Activated CD4-positive, alpha-beta T cell treated with anti-CD3 and anti-CD28 coated beads, Interleukin-10, Interleukin-2, amounts not matched to agents 100 ng/mL and 50 ng/mL, durations not matched to agents 16 hours and 8 hours (primary cell): Measurements from ENCODE around the gene PPT2.
"Not testable (repeated sequence)": the region's sequence is repeated elsewhere in the genome, so short reads cannot be mapped to it uniquely, and the experiment has no call there.

Experiments
- DNase-seq: peaks from one replicate; pipeline ENCODE4 v3.0.0-alpha.2; 2020

PPT2 gene

DNA sequence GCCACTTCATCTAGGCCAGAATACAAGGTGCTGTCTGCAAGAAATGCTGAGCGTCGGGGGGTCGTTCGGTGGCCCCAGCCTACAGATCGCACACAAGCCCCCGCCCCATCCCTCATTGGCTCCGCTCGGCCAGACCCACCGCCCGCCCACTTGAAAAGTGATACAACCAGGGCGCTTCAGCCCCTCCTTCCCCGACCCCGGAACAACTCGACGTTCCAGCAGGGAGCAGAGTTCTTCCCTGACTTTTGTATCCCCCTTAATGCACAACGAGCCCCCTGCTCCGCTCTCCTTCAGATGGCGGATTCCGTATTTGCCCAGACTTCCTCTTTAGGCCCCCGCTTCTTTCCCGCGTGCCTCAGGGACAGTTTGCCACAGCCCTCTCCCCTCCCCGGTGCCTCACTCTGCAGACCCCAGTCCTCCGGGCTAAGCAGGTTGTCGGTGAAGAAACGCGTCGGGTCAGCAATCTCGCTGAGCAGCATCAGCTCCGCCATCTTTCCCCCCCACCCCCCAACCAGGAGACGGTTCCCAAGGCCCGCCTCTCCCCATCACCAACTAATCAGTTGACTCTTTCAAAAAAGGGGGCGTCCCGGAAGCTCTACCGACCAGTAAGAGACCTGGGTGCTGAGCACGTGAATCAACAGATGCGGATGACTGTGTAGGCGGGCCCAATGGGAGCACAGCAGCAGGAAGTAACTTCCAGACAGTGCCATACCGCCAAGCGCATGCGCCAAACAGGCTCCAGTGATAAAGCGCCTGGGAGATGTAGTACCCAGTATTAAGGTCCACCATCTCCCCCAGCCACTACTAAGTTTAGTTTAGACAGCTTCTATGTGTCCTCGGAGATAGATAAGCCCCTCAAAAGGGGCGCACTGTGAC lies 26.0 kb upstream of the PPT2 start, which contains the start of gene ATF6B:
TSS of gene ATF6B (minus strand) at position 530 of the 876 bp plus-strand sequence. CDS start at position 491, 39 bp downstream.
- DNase-seq: peak; percentile 99

DNA sequence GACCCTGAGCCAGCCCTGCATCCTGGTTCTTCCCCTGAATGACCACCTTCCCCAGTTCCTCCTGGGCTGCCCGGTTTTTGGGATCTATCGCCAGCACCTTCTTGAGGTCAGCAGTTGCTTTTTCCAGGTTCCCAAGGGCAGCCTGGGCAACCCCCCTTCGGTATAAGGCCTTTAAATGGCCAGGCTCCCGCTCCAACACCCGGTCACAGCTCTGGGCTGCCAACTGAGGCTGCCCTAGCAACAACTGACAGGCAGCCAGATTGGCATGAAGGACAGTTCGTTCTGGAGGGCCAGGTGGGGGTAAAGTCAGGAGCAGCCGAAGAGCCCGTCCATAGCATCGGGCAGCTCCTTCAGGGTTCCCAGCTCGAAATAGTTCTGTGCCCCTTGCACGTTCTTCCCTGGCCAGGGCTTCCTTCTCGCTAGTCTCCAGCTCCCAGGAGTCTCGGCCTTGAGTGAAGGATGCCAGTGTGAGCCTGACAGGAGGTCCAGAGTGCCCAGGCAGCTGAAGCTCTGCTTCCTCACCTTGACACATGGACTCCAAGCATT lies 25.1 kb upstream of the PPT2 start:
- DNase-seq: no peak

DNA sequence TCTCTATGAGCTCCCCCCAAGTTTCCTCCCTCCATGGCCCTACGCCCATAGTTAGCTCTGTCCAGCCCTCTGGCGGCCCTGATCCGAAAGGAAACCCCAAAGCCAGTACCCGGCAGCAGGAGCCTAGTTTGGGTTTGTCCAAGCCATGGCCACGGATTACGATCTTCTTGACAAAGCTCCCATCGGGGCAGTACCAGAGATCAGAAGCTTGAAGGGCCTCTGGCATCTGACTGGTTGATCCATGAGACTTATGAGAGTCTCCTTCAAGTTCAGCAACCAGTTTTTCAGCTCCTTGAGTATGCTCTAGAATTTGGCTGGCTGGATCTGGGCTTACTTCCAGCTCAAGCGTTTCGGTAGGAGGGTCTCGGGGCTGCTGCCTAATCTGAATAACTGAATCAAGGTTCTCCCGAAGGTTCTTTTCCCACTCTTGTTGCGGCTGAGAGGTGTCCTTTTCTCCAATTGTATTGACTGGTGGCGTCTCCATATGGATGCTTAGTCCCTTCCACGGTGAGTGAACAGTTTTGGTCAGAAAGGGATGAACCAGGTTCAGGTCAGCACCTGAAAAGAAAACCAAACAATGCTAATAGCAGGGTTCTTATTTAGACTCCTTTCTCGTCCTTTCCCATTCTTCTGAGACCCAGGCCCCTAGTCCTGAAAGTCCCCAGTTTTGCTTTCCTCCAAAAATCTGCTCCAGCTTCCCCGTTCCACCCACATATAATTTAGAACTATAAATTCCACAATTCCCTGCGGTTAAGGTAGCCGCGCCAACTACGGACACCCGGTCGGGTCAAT lies 24.4 kb upstream of the PPT2 start:
- DNase-seq: no peak

DNA sequence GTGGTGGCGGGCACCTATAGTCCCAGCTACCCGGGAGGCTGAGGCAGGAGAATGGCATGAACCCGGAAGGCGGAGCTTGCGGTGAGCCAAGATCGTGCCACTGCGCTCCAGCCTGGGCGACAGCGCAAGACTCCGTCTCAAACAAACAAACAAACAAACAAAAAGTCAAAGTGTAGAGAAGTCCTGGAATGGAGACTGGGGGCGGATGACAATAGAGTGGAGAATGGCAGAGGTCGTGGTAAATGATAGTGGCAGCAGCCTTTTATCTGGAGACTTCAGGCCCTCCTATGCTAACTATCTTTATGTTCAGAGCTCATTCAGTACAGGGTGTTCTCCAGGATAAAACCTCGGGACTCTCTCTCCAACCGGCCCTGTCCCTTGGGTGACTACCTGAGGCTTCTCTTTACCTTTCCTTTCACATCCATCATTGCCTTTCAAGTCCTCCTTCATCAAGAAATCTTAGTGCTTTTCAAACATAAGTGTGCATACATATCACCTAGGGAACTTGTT lies 22.4 kb upstream of the PPT2 start:
- DNase-seq: no peak

DNA sequence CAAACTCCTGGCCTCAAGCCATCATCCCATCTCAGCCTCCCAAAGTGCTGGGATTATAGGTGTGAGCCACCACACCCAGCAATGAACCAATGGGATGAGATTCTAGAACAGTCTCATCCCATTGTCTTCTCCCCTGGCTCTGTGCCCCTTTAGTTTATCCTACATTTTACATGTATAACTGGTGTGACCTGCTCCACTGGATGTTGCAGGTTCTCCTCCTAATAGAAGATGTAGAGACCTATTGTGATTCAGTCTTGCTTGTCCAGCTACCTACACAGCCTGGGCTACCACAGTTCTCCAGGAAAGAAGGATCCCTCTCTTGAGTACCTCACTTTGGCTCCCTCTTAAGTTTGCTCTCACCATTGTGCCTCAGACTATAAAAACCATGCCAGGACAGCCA lies 21.8 kb upstream of the PPT2 start:
- no peak for DNase-seq

DNA sequence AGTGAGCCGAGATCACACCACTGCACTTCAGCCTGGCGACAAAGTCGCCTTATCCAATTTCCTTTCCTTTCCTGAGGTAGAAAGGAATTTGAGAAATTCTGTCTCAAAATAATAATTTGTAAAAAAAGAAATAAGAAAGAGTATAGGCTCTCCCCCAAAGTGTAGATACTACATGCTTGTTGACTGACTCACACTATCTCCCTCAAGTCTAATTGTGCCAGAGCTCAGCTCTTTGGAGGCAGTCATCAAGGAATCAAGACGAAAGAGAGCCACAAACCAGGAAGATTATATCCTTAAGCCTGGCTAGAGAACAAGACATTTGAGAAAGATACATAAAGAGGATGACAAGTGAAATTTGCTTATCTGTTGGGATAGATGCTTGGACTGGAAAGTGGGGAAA lies 20.2 kb upstream of the PPT2 start:
- DNase-seq: no peak

DNA sequence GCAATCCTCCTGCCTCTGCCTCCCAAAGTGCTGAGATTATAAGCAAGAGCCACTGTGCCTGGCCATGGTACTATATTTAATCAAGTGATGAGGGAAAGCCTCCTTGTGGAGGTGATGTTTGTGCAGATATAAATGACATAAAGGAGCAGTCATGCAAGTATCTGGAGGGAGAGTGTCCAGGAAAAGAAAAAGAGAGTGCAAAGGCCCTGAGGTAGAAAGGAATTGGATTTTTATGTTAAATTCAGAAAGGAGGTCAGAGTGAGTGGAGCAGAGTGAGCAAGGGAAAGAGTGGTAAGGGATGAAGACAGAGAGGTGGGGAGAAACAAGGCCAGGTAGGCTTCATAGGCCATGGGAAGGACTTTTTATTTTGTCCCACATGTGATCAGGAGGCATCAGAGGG lies 16.5 kb upstream of the PPT2 start:
- no peak for DNase-seq

DNA sequence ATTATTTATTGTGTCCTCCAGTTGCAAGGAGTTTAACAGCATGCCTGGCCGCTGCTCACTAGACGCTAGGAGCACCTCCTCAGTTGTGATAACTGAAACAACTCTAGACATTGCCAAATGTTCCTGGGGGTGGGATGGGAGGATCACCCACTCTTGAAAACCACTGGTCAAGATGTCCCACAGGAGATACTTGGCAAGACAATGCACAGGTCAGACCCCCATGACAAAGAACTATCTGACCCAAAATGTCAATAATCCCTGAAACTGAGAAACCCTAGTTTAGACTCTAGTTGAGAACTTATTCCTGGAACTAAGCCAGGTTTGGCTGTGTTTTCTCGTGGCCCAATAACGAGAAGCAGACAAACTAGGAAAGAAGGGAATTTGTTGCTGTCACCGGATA lies 14.4 kb upstream of the PPT2 start:
- DNase-seq: no peak

DNA sequence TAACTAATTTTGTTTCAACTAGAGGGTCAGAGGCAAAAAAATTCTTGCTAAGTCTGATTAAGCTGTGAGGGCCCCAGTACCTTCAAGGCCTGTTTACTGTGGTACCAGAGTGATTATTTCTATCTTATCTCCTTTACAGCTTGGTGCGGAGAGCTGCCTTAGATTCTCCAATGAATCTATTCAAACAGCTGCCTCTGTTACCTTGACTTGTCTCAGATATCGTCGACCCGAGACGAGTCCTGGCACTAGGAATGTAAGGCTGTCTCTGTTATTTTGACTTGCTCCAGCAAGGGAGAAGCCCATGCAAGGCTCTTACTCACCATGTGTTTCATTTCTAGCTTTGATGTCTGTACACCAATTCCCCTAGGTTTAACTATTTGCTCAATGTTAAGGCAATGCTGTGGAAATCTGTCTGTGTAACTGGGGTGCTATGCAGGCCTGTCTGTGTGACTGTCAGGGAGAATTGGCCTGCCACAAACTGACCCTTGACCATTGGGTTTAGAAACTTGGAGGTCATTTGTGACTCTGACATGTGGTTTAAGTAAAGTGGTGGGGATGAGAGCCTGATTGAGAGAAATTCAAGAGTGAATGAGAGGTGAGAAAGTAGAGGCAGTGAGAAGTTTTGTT lies 13.4 kb upstream of the PPT2 start:
- no peak for DNase-seq

DNA sequence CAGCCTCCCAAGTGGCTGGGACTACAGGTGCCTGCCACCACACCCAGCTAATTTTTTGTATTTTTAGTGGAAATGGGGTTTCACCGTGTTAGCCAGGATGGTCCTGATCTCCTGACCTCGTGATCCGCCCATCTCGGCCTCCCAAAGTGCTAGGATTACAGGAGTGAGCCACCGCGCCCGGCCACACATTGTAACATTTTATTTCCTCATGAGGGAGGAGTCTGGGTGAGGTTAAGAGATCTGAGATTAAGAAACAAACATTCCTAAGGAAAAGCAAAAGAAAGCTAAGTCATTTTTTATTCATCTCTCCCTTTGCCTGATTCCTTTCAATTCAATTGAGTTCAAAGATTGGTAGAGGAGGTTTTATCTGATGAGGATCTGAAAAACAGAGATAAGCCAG lies 9.7 kb upstream of the PPT2 start:
- not testable (repeated sequence) for DNase-seq

DNA sequence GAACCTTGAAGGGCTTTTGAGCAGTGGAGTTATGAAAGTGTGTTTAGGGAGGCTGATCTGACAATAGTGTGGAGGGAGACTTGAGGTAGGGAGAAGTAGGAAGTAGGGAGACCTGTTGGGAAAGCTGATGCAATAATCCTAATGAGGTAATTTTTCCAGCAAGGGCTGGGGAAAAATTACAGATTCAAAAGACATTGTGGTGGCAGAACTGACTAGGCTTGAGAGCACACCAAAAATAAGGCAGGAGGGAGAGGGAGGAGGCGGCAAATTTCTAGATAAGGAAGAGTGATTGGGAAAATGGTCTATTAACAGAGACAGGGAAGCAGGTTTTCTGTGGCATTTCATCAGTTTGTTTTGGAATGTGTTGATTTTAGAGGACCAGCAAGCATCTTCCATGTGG lies 7.7 kb upstream of the PPT2 start:
- DNase-seq: no peak

DNA sequence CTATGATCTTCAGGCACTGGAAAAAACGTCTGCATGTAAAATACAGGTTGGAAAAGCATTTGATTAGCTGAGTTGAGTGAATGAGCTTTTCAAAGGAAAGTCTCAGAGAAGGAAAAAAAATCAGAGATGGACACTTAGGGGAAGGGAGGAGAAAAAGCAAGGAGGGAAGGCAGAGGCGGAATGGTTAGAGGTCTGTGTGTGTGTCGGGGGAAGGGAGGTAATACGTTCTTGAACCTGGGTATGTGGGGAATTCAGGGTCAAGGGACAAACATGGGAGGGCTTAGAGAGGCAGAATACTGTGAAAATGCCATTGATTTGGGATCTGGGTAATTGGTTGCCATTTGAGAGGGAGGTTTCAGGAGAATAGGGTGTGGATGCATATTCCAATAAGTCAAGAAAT lies 7.3 kb upstream of the PPT2 start:
- no peak for DNase-seq

DNA sequence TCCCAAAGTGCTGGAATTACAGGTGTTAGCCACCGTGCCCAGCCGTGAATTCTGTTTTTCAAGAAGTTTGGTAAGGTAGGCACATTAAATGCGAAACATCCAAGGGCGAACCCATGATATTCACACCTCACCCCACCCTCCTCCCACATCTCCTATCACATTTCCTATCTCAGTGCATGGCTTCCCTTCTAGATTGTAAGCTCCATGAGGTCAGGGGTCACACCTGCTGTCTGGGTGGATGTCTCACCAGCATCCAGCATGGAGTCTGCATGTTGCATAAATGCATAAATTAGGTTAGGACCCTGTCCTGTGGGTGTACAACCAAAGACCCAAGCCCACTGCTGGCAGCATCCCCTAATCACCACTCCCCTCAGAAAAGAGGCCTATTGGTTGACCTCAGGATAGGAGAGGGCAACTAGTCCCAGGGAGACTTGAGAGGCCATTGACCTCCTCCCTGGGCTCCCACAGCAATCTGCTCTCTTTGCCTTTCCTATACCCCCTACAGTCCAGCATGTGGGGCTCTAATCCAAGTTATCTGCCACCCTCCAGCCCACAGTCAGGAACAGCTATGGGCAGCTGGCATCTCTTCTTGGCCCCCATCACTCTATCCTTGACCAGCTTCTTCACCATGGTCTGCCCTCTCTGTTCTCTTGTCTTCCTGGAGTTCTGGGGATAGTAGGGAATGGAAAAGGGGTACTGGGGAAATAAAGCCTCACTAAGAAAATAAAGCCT lies 6.4 kb upstream of the PPT2 start:
- no peak for DNase-seq

DNA sequence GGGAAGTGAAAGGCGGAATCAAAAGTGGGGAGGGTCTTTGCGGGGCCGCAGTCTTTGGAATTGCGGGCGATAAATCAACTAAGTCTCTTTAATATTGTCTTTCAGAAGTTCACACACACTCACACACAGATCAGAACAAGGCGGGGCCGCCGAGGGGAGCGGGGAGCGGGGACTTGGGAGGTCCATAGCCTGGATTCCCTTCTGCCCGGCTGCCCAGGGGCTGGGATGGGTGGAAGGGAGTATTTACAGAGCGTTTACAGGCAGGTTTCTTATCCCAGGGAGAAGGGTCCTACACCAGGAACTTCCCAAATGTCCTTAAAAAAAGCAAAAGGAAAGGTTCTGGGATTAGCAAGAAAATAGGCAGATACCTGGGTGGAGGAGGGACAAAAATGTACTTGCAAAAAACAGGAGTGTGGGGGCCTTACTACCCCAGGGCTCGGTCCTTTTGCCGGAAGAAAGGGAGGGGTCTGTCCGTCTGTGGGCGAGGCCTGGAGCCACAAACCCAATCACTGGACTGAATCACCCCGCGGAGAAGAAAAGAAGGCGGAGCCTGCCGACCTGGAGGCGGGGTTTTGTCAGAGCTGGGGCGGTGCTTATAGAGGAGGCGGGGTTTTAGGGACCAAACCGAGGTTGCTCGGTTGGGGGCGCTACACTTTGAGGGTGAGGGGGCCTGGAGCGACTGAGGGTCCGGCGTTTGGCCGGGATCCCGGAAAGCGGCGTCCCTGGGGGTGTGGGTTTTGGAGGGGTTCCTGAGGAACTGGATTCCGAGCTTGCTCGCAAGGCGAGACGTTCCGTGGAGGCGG lies 5.5 kb upstream of the PPT2 start:
- DNase-seq: peak; percentile 49

DNA sequence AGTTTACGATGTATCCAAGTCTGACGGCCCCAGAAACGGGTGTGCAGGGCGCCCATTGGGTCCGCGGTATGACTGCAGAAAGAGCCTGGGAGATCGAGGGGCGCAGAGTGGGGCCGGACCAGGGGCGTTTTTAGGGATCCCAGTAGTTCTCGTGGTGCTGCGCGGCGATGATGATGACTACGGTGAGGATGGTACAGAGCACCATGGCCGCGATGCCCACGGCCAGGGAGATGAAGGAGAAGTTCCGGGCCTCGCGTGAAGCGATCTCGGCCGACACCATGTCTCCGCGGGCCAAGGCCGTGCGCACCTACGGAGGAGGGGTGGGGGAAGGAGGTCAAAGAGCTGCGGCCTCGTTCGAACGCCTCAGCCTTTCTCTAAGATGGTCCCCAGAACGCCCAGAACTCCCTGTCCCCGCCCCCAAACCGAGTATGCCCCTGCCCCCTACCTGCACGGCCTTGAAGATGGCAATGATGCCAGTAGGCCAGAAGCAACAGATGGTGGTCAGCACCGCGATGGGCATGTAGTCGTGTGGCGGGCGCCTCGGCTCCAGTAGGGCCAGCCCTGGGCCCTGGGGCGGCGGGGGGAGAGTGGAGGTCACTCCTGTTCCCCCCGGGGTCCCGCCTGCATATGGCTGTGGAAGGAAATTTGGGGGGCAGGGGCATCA lies 4.7 kb upstream of the PPT2 start:
- DNase-seq: no peak

DNA sequence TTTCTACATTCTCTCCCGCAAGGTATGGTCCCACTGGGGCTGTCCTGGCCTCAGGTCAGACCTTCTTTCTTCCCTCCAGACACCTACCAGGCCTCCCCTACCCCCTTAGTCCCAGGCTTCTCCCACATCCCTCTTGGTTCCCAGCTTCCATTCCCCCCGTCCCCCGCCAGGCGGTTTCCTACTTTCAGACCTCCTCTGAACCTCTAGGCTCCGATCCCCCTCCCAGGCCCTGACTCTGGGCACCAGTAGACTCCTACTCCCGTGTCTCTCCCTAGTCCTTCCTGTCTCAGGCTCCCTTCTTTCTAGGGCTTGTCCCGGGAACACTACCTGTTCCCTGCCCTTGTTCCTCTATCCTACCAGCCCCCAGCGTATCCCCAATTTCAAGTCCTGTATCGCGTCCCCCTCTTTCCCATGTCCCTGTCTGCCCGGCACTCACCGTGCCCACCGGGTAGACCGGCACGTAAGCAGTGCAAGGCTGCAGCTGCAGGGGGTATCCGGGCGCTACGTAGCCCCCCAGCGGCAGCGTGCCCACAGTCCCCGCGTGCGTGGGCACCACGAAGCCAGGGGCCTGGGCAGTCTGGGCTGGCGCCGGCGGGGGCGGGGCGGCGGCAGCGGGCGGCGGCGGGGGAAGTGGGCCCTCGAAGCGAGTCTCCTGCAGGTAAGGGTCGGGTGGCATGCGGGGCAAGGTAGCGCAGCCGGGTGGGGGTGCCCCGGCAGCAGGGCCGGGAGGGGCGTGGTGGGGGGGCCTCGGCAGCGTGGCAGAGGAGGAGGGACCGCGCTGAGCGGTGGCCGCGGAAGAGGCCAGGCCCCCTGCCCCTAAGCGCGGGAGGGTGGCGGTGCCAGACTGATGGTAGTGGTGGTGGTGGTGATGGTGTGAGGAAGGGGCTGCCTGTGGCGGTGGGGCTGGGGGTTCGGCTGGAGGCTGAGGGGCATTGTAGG lies 3.7 kb upstream of the PPT2 start:
- DNase-seq: no peak

DNA sequence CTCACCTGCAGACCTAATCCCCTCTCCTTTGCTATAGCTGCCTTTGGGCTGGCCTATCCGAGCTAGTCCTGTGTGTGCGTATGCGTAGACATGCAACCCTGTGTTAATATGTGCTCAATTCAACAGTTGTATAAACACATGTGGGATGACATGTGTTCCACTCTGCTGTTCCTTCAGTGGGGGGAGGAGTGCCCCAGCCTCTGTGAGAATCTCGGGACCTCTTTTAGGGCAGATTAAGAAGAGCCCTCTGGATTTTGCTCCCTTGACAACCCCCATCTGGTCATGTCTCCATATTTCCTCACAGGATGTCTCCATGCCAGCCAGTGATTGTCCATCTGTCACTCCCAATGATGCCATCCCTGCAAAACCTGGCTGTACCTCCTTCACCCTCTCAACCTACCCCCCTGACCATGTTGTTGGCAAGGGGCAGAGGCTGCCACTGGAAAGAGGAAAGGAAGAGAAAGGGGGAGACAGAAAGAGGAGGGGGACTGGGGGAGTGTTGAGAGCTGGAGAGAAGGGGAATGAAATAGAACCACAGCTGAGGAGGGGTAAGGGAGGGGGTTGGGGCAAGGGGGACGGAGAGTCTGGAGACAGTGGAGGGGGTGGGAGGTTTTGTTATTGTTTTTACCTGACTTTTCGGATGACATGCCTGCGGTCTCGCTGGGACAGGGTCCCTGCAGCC lies 2.6 kb upstream of the PPT2 start:
- DNase-seq: no peak

DNA sequence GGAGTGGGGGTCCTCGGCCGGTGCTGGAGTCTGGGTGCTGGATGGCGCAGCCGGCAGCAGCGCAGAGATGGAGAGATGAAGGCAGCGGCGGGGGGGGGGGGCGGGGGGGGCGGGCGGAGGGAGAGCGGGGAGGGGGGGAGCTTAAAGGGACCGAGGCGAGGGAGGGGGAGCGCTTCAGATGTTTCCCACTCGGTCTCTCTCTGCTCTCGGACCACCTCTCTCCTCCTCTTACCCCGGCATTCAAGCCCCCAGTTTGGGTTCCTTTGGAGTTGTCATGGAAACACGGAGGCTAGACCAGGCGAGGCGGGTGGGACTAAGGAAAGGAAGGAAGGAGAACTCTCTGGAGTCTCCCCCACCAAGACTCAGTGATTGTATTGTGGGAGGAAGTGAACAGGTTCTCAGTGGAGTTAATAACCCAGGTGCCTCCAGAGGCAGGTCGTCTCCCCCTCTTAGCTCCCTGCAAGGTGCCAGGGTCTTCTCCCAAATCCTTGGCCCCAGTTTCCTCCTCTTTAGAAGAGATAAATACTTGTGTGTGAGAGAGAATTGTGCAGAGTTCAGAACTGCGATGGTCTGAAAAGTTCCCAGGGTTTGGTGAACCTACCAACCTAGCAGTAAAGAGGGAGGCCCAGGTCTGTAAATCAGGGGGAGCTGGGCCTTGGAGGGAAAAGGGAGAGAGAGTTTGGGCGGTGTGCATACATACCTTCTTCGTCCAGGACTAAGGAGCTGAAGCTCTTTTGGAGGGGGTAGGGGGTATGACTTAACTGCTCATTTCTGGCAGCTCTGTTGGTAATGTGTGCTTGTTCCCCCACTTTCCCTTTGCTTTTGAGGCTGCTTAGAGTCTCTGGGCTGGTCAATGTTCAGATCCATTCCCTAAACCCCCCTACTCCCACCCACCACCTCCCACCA lies 1.8 kb upstream of the PPT2 start, which contains the start of gene PRRT1:
TSS of gene PRRT1 (minus strand) at position 77 of the 906 bp plus-strand sequence. CDS start 112 bp downstream, outside the sequence.
- DNase-seq: no peak
